ENCODE data around the gene NEDD4L. TPM values are rescaled to one million over a fixed set of nuclear protein-coding genes. Genes with fewer than 3 reads are reported as not detected.

NEDD4L gene
- total and polyA plus RNA-seq, 8 donors = 45.0 to 113 (median 66.4) TPM

DNA sequence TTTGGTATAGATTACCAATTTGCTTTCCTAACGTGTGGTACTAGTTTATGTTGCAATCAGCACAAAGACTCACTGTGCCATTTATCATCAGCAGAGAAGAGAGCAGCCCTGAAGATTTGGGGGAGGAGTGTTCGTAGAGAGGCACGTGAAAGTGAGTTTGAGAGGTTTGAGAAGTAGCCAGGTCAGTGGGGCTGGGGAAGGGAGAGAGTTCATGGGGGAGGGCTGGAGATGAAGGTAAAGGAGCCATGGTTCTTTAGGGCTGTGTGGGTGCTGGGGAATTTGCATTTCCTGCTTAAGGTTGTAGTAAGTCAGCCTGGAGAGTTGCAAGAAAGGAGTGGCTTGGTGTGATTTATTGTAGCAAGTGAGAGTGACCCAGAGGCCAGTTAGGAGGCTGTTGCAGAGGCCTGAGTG is 172.1 kb downstream of the NEDD4L start:
- intact Hi-C loops (cut with DNase I) = no loop called here
- Histone ChIP-seq H3K4me1 (peaks cover 11 to 22% (median 14%) of the 10 kb centered on the region in 3 donors), H3K4me3 (no peak overlapping the region), H3K27me3 (no peaks in the 10 kb centered on the region), H3K36me3 (no peaks in the 10 kb centered on the region), H3K27ac (peak overlapping the region in 1 of 4 donors; percentile 17), H3K9me3 (no peaks in the 10 kb centered on the region)
- FAIRE-seq (no peak), DNase-seq (no peak), ATAC-seq (peak in 2 of 4 donors; percentile 7 to 14)
- WGBS, 2 donors = 34 to 37% methylated on average over 3 of the region's 3 CpGs
- TF ChIP-seq, protein P1, sequence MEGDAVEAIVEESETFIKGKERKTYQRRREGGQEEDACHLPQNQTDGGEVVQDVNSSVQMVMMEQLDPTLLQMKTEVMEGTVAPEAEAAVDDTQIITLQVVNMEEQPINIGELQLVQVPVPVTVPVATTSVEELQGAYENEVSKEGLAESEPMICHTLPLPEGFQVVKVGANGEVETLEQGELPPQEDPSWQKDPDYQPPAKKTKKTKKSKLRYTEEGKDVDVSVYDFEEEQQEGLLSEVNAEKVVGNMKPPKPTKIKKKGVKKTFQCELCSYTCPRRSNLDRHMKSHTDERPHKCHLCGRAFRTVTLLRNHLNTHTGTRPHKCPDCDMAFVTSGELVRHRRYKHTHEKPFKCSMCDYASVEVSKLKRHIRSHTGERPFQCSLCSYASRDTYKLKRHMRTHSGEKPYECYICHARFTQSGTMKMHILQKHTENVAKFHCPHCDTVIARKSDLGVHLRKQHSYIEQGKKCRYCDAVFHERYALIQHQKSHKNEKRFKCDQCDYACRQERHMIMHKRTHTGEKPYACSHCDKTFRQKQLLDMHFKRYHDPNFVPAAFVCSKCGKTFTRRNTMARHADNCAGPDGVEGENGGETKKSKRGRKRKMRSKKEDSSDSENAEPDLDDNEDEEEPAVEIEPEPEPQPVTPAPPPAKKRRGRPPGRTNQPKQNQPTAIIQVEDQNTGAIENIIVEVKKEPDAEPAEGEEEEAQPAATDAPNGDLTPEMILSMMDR (IDR thresholded peaks at IDR 0.05) = no peak

DNA sequence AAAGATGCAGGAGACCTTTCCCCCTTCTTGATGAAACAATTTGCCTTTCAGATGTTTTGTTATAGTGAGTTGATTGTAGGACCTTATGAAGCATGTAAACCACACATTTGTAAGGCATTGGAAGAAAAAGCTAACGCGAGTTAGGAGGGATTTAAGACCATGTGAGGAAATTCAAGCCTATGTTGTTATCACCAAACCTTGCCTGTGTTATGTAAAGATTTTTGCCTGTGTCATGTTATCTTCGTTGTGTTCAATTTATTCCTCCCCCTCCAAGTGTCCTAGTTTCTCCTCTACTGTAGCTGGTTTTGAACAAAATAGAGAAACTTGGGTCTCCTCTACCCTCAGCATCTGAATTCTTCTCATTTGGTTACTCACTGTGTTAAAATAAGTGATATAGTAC is 173.0 kb downstream of the NEDD4L start:
- ATAC-seq (no peak), DNase-seq (no peak), FAIRE-seq (no peak)
- Histone ChIP-seq H3K9me3 (no peaks in the 10 kb centered on the region), H3K4me3 (no peak overlapping the region), H3K27ac (no peak overlapping the region), H3K36me3 (no peaks in the 10 kb centered on the region), H3K27me3 (no peaks in the 10 kb centered on the region), H3K4me1 (peaks cover under 1 to 13% (median 4%) of the 10 kb centered on the region in 3 donors)
- TF ChIP-seq, protein P1 (IDR thresholded peaks at IDR 0.05) = no peak
- intact Hi-C loops (cut with DNase I) = no loop called here
- WGBS, 2 donors = 42 to 57% methylated on average over 3 of the region's 3 CpGs

DNA sequence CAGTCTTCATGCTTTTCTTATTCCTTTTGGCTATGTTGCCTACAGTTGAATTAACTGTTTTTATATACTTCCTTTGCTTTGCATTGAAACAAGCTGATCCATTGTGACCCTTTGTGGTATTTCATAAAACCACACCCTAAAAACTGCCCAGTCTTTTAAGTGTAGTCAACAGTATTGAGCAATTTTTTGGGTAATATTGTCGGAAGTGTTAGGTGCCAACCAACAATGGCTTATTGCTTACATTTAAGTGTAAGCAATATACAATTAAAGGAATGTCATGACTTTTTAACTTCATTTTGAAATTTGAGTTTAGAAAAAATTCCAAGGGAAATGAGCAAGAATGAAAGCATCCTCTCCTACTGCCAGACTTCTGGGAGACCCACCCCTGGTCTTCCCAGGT is 174.1 kb downstream of the NEDD4L start:
- WGBS, 2 donors = 85 to 86% methylated on average over 1 of the region's 1 CpG
- TF ChIP-seq, protein P1 (IDR thresholded peaks at IDR 0.05) = no peak
- Histone ChIP-seq H3K9me3 (no peaks in the 10 kb centered on the region), H3K36me3 (no peaks in the 10 kb centered on the region), H3K4me1 (peaks cover under 1 to 16% (median 5%) of the 10 kb centered on the region in 3 donors), H3K27ac (no peak overlapping the region), H3K4me3 (no peak overlapping the region), H3K27me3 (no peaks in the 10 kb centered on the region)
- FAIRE-seq (no peak), ATAC-seq (no peak), DNase-seq (no peak)
- intact Hi-C loops (cut with DNase I) = no loop called here

DNA sequence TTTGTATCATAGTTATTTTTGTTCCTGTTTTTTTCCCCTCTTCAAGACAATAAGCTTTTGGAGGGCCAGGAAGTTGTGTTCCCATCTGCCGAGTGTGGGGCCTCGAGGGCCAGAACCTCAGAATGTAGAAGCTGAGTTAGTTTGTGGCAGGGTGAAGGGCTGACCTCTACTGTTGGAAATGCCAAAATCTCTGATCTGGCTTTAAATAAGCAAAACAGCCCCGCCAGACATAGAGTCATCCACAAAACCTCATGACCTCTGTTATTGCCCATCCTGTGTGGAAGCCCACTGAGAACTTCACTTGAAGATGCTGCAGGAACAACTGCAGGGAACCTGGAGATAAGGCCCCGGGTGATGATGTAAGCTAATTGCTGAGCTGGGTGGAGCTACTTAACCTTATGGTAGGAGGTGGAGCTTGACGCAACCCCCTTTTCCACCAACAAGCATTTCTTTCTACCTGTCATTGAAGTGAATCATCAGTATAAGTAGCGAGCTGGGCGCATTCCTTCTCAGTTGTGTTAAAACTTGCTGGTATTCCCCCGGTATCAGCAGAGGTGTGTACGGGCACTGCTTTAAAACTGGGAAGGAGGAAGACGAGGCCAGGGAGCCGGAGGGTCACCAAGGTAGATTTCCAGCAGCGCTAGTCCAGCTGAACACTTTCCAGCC is 177.2 kb downstream of the NEDD4L start:
- WGBS, 2 donors = 51 to 58% methylated on average over 12 of the region's 12 CpGs
- ATAC-seq = peak; percentile 39 to 69 (median 56)
- intact Hi-C loops (cut with DNase I) = no loop called here
- H3K27ac ChIP-seq = peak overlapping the region; percentile 49 to 94 (median 80)
- H3K36me3 ChIP-seq = no peaks in the 10 kb centered on the region
- DNase-seq = peak in 4 of 6 donors; percentile 42 to 62 (median 58)
- FAIRE-seq = no peak
- H3K27me3 ChIP-seq = no peaks in the 10 kb centered on the region
- peaks cover 21 to 33% (median 24%) of the 10 kb centered on the region in 3 donors for H3K4me1 ChIP-seq
- H3K4me3 ChIP-seq = peak overlapping the region in 3 of 4 donors; percentile 13 to 35 (median 24)
- TF ChIP-seq, protein P1 (IDR thresholded peaks at IDR 0.05) = no peak
- no peaks in the 10 kb centered on the region for H3K9me3 ChIP-seq

All from pancreas (tissue), 10 donors.